ENCODE results near the gene FANCE.

FANCE gene

DNA sequence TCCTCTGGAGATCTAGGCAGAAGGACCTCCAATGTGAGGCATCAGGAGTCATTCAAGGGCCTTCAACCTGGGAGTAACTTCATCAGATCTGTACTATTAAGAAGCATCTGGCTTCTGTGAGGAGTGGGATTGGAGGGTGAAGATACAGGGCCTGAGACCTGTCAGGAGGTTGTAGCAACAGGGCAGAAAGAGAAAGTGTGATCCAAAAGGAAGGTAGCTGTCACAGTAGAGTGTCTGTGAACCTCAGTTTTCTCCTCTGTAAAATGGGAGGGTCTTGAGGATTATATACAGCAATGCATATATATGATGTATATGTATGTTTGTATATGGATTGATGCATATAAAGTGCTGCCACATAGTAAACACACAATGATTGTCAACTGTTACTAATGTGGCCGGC is 13.5 kb downstream of the FANCE start:
- H3K36me3 ChIP-seq (ENCODE audit: control insufficient read depth, low read length), result peaks cover 49% of the 10 kb centered on the region
- no peaks in the 10 kb centered on the region for H3K9me2 ChIP-seq (replicated peaks; ENCODE audit: control insufficient read depth, low read length)
- H3K27ac ChIP-seq (ENCODE audit: low read depth, low read length), result no peak overlapping the region
- TF ChIP-seq EZH2phosphoT487 (IDR thresholded peaks at IDR 0.05; ENCODE audit: borderline replicate concordance, low read length), result no peak
- TF ChIP-seq, protein P1, sequence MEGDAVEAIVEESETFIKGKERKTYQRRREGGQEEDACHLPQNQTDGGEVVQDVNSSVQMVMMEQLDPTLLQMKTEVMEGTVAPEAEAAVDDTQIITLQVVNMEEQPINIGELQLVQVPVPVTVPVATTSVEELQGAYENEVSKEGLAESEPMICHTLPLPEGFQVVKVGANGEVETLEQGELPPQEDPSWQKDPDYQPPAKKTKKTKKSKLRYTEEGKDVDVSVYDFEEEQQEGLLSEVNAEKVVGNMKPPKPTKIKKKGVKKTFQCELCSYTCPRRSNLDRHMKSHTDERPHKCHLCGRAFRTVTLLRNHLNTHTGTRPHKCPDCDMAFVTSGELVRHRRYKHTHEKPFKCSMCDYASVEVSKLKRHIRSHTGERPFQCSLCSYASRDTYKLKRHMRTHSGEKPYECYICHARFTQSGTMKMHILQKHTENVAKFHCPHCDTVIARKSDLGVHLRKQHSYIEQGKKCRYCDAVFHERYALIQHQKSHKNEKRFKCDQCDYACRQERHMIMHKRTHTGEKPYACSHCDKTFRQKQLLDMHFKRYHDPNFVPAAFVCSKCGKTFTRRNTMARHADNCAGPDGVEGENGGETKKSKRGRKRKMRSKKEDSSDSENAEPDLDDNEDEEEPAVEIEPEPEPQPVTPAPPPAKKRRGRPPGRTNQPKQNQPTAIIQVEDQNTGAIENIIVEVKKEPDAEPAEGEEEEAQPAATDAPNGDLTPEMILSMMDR (IDR thresholded peaks at IDR 0.05; ENCODE audit: low read depth, low read length, poor library complexity, severe bottlenecking), result no peak
- H3K27me3 ChIP-seq (ENCODE audit: control insufficient read depth, low read length), result no peaks in the 10 kb centered on the region
- H3K4me3 ChIP-seq (ENCODE audit: low read length), result no peak overlapping the region
- no peak overlapping the region for H3K4me2 ChIP-seq (ENCODE audit: low read length)
- no peaks in the 10 kb centered on the region for H3K9me3 ChIP-seq (ENCODE audit: control insufficient read depth, insufficient read depth, low read length)
- peaks cover 24% of the 10 kb centered on the region for H3K4me1 ChIP-seq (ENCODE audit: control insufficient read depth, low read length)
- H3K79me2 ChIP-seq (ENCODE audit: control insufficient read depth, low read length), result peaks cover 25% of the 10 kb centered on the region
- peaks cover 15% of the 10 kb centered on the region; the same call in 1 of the 2 replicates for H4K20me1 ChIP-seq (ENCODE audit: control insufficient read depth, insufficient read depth, low read depth, low read length)
- H3F3A ChIP-seq (ENCODE audit: control insufficient read depth, insufficient read depth), result peaks cover 24% of the 10 kb centered on the region

DNA sequence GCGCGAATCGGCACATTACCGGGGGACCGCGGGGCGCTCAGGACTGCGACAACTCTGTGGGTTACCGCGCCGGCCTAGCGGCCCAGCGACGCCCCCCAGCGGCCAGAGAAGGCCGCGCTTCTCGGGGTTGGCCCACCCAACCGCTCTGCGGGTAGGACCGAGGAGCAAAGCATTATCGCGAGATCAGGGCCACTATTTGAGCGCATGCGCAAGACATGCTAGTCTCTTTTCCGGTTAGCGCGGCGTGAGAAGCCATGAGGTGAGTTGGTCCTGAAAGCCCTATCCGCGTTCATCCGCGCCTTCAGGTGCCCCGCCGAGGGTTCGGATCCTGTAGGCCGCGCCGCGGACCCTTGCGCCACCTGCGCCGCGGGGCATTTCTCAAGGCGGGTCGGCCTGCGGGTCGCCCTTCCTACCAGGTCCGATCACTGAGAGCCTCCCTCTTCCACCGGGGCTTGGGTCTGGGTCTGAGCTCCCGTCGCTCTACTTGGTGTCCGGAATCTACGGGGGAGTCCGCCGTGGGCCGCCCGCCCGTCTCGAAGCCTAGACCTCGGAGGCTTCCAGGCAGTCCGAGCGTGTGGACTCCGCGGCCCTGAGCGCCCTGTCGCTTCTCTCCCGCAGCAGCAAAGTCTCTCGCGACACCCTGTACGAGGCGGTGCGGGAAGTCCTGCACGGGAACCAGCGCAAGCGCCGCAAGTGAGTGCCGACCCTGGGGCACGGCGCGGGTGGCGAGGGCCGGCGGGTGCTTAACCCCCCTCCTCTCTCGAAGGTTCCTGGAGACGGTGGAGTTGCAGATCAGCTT is 16.2 kb downstream of the FANCE start, which contains the start of gene RPL10A:
TSS of gene RPL10A (plus strand) at position 221 of the 799 bp plus-strand sequence. CDS start at position 255, 34 bp downstream.
- Histone ChIP-seq H3K9me2 (replicated peaks; ENCODE audit: control insufficient read depth, low read length) (no peaks in the 10 kb centered on the region), H3F3A (ENCODE audit: control insufficient read depth, insufficient read depth) (peaks cover 51% of the 10 kb centered on the region), H3K4me2 (ENCODE audit: low read length) (peak within 1 kb of the TSS; percentile 96), H3K27ac (ENCODE audit: low read depth, low read length) (peak within 1 kb of the TSS; percentile 84), H3K9me3 (ENCODE audit: control insufficient read depth, insufficient read depth, low read length) (no peaks in the 10 kb centered on the region), H3K4me1 (ENCODE audit: control insufficient read depth, low read length) (peaks cover 37% of the 10 kb centered on the region), H3K79me2 (ENCODE audit: control insufficient read depth, low read length) (peaks cover 30% of the 10 kb centered on the region), H3K36me3 (ENCODE audit: control insufficient read depth, low read length) (peaks cover 69% of the 10 kb centered on the region), H3K4me3 (ENCODE audit: low read length) (peak within 1 kb of the TSS; percentile 87), H3K27me3 (ENCODE audit: control insufficient read depth, low read length) (no peaks in the 10 kb centered on the region), H4K20me1 (ENCODE audit: control insufficient read depth, insufficient read depth, low read depth, low read length) (peaks cover 21% of the 10 kb centered on the region; the same call in 1 of the 2 replicates)
- no peak for TF ChIP-seq EZH2phosphoT487 (IDR thresholded peaks at IDR 0.05; ENCODE audit: borderline replicate concordance, low read length)
- TF ChIP-seq, protein P1 (IDR thresholded peaks at IDR 0.05; ENCODE audit: low read depth, low read length, poor library complexity, severe bottlenecking), result peak; percentile 97

DNA sequence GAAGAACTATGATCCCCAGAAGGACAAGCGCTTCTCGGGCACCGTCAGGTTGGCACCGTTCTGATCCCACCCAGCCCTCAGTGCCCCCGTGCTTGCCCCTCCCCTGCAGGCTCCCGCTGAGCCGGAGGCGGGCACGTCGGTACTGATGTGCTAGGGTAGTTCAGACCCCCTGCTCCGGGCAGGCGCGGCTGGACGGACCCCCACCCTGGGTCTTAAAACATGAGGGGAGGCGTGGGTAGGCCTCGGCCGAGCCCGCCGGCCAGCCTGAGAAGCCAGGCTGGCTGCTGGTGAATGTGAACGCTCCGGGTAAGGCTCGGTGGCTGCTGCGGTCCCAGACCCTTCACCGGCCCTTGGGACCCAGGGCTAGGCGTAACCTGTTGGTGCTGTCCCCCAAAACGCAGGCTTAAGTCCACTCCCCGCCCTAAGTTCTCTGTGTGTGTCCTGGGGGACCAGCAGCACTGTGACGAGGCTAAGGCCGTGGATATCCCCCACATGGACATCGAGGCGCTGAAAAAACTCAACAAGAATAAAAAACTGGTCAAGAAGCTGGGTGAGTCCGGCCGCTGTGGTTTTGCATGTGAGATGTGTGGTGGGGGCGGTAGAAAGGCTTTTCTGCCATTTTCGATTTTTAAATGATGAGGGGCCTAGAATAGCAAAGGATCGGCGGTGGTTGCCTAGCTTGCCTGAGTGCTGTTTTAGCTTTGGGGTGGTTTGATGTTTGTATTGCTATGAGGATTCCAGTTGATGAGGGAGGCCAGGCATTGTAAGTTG is 17.0 kb downstream of the FANCE start:
- Histone ChIP-seq H3K79me2 (ENCODE audit: control insufficient read depth, low read length) (peaks cover 30% of the 10 kb centered on the region), H3F3A (ENCODE audit: control insufficient read depth, insufficient read depth) (peaks cover 59% of the 10 kb centered on the region), H3K27ac (ENCODE audit: low read depth, low read length) (peak overlapping the region; percentile 84), H3K4me2 (ENCODE audit: low read length) (peak overlapping the region; percentile 96), H3K9me3 (ENCODE audit: control insufficient read depth, insufficient read depth, low read length) (no peaks in the 10 kb centered on the region), H3K27me3 (ENCODE audit: control insufficient read depth, low read length) (no peaks in the 10 kb centered on the region), H3K9me2 (replicated peaks; ENCODE audit: control insufficient read depth, low read length) (no peaks in the 10 kb centered on the region), H3K4me1 (ENCODE audit: control insufficient read depth, low read length) (peaks cover 37% of the 10 kb centered on the region), H4K20me1 (ENCODE audit: control insufficient read depth, insufficient read depth, low read depth, low read length) (peaks cover 21% of the 10 kb centered on the region; the same call in 1 of the 2 replicates), H3K4me3 (ENCODE audit: low read length) (peak overlapping the region; percentile 87), H3K36me3 (ENCODE audit: control insufficient read depth, low read length) (peaks cover 69% of the 10 kb centered on the region)
- TF ChIP-seq, protein P1 (IDR thresholded peaks at IDR 0.05; ENCODE audit: low read depth, low read length, poor library complexity, severe bottlenecking), result no peak
- no peak for TF ChIP-seq EZH2phosphoT487 (IDR thresholded peaks at IDR 0.05; ENCODE audit: borderline replicate concordance, low read length)

All from DOHH2 (cell line).